Endothelial cell (in vitro differentiated cells): Measurements from ENCODE around the gene A4GALT. TPM values are rescaled to one million over a fixed set of nuclear protein-coding genes. Genes with fewer than 3 reads are reported as not detected.
"Not testable (repeated sequence)": the region's sequence is repeated elsewhere in the genome, so short reads cannot be mapped to it uniquely, and the experiment has no call there.

Source experiments
- DNase-seq: peaks from one replicate; pipeline ENCODE4 v3.0.0; 2021; ENCODE audit warnings: low spot score
- H3K27ac Mint-ChIP-seq: one replicate; pipeline ENCODE4 v1.8.0; 2021; ENCODE audit warnings: mixed read lengths, inconsistent platforms; ENCODE audit not compliant: unreplicated experiment
- H3K27me3 Mint-ChIP-seq: one replicate; pipeline ENCODE4 v1.8.0; 2021; ENCODE audit warnings: mild to moderate bottlenecking, moderate library complexity, mixed read lengths, inconsistent platforms; ENCODE audit not compliant: unreplicated experiment
- H3K36me3 Mint-ChIP-seq: one replicate; pipeline ENCODE4 v1.8.0; 2021; ENCODE audit warnings: mild to moderate bottlenecking, low read depth, mixed read lengths, inconsistent platforms; ENCODE audit not compliant: unreplicated experiment
- H3K4me1 Mint-ChIP-seq: one replicate; pipeline ENCODE4 v1.8.0; 2021; ENCODE audit warnings: mild to moderate bottlenecking, mixed read lengths, inconsistent platforms; ENCODE audit not compliant: unreplicated experiment
- H3K4me3 Mint-ChIP-seq: one replicate; pipeline ENCODE4 v1.8.0; 2021; ENCODE audit warnings: mild to moderate bottlenecking, mixed read lengths, inconsistent platforms; ENCODE audit not compliant: unreplicated experiment
- H3K9me3 Mint-ChIP-seq: one replicate; pipeline ENCODE4 v1.8.0; 2021; ENCODE audit warnings: mixed read lengths, inconsistent platforms; ENCODE audit not compliant: unreplicated experiment
- CTCF ChIP-seq: fragments of 200-600 bp; sonication (generic); IDR thresholded peaks from one replicate; pipeline ENCODE4 v1.5.0; 2021; ENCODE audit warnings: antibody characterized with exemption; ENCODE audit not compliant: unreplicated experiment
- total RNA-seq: library from RNA; stranded (reverse); fragmentation: NEBNext Ultra II Directional; extraction: Animal tissue kit (Norgen Biotek cat#: 25700); gene quantifications from one replicate; pipeline ENCODE4 v1.2.1, GENCODE V29; 2021; ENCODE audit not compliant: unreplicated experiment

A4GALT gene
- total RNA-seq, 1 donor from 2014 or later: 5.3 TPM

- H3K9me3 Mint-ChIP-seq: no peaks in the 10 kb centered on the region
- H3K27me3 Mint-ChIP-seq: no peaks in the 10 kb centered on the region
- no peaks in the 10 kb centered on the region for H3K4me1 Mint-ChIP-seq
- no peak for TF ChIP-seq CTCF
- H3K4me3 Mint-ChIP-seq: no peak overlapping the region
- H3K36me3 Mint-ChIP-seq: no peaks in the 10 kb centered on the region
- H3K27ac Mint-ChIP-seq: no peak overlapping the region
- no peak for DNase-seq
These were observed 13.7 kb upstream of the A4GALT start for GRCh38 chr22:42734406-42734805.

DNA sequence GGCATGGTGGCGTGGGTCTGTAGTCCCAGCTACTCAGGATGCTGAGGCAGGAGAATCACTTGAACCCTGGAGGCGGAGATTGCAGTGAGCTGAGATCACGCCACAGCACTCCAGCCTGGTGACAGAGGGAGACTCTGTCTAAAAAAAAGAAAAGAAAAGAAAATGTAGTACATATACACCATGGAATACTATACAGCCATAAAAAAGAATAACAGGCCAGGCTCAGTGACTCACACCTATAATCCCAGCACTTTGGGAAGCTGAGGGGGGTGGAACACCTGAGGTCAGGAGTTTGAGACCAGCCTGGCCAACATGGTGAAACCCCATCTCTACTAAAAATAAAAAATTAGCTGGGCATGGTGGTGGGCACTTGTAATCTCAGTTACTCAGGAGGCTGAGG, 12.7 kb upstream of the A4GALT start:
- H3K4me3 Mint-ChIP-seq, DNase-seq, H3K9me3 Mint-ChIP-seq, H3K27me3 Mint-ChIP-seq, H3K4me1 Mint-ChIP-seq, H3K36me3 Mint-ChIP-seq, H3K27ac Mint-ChIP-seq: not testable (repeated sequence)

GRCh38 chr22:42732081-42732480, 11.4 kb upstream of the A4GALT start:
- Mint-ChIP-seq H3K27ac (no peak overlapping the region), H3K36me3 (no peaks in the 10 kb centered on the region), H3K27me3 (no peaks in the 10 kb centered on the region), H3K9me3 (no peaks in the 10 kb centered on the region), H3K4me1 (peaks cover 4% of the 10 kb centered on the region), H3K4me3 (no peak overlapping the region)
- no peak for TF ChIP-seq CTCF
- DNase-seq: no peak

DNA sequence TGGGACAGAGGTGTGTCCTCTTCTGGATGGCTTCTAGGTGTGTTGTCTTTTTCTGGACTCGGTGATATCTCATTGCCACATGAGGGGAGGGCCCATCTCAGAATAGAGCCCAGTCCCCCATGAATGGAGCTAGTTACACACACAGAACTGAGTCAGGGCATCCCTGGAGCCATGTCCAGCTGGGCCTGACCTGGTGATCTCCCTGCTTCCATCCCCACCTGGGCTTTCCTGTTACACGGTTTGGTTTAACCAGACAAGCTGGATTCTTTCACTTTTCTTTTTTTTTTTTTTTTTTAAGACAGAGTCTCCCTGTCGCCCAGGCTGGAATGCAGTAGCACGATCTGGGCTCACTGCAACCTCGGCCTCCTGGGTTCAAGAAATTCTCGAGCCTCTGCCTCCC, 6.1 kb upstream of the A4GALT start:
- no peak for TF ChIP-seq CTCF
- peaks cover 5% of the 10 kb centered on the region for H3K27me3 Mint-ChIP-seq
- H3K36me3 Mint-ChIP-seq: no peaks in the 10 kb centered on the region
- H3K9me3 Mint-ChIP-seq: no peaks in the 10 kb centered on the region
- H3K27ac Mint-ChIP-seq: no peak overlapping the region
- H3K4me1 Mint-ChIP-seq: peaks cover 12% of the 10 kb centered on the region
- DNase-seq: no peak
- no peak overlapping the region for H3K4me3 Mint-ChIP-seq

DNA sequence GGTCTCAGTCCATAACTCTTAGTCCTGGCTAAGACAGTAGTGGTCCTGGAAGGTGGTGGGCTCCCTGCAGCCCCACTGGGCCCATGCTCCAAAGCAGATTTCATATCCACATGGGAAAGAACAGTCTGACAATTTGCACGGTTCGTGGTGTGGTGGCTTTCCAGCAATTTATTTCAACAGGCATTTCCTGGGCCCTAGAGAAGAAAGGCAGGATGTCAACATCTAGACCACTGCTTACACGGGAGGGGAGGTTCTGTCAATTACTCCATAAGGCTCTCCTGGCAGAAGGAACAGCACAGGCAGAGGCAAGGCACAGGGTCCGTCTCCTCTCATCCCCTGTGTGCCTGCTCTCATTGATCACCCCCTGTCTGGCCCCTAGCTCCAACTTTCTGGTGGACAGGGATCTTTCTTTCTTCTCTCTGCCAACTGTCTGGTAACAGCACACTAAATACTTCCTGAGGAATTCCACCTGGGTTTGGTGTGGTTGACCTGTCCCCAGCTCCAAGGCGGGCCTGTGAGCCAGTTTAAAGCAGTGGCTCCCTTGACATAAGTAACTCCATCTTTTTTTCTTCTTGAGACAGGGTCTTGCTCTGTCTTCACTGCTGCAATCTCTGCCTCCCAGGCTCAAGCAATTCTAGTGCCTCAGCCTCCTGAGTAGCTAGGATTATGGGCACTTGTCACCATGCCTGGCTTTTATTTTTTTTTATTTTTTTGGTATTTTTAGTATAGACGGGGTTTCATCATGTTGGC, 5.1 kb upstream of the A4GALT start:
- no peak overlapping the region for H3K27ac Mint-ChIP-seq
- H3K4me3 Mint-ChIP-seq: no peak overlapping the region
- H3K9me3 Mint-ChIP-seq: no peaks in the 10 kb centered on the region
- no peak for DNase-seq
- H3K27me3 Mint-ChIP-seq: peaks cover 12% of the 10 kb centered on the region
- no peak for TF ChIP-seq CTCF
- peaks cover 4% of the 10 kb centered on the region for H3K36me3 Mint-ChIP-seq
- H3K4me1 Mint-ChIP-seq: peaks cover 16% of the 10 kb centered on the region
